Stimulated activated CD4-positive, alpha-beta T cell treated with anti-CD3 and anti-CD28 coated beads, TNF-alpha, amount 100 ng/mL, for 1 hour (primary cell): ENCODE results near the gene SLC9A3.

Experiments used
- DNase-seq, 3 donors: peaks; one replicate each; pipeline ENCODE4 v3.0.0-alpha.2; 2020; ENCODE audit warnings: low read depth in 3 of 3, low spot score in 1 of 3

The SLC9A3 gene

GRCh38 chr5:446066-446882 is 78.0 kb downstream of the SLC9A3 start:
- DNase-seq = no peak

DNA sequence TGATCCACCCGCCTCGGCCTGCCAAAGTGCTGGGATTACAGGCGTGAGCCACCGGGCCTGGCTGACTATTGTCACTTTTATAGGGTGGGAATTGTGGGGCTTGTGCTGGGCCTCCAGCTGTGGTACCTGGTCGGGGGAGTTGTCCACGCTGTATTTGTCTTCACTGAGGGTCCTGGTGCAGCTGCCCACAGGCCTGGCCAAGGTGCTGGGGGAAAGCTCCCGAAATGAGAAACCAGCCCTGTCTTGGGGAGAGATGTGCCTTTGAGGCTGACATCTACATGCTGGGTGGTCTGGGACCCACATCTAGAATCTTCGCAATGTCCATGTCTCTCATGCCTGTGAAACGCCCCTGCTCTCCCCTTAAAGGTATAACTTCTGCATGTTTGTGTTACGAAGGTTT is 78.7 kb downstream of the SLC9A3 start:
- DNase-seq = no peak

DNA sequence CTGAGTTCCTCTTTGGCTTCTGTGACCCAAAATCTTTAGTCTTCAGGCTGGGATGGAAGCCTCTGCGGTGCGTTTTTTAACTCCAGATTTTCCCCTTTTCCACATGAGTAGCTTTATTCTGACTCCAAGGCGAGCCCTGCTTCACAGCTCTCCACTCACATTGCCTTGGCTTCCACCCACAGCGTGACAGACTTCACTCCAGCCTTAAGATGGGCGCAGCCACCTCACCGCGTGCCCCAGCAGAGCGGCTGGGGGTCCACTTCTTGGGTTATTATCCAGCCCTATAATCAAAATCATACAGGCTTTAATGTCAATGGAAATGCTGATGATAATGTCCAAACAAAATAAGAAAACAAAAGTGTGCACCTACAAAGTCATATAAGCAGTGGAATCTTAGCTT is 80.0 kb downstream of the SLC9A3 start:
- DNase-seq = no peak

DNA sequence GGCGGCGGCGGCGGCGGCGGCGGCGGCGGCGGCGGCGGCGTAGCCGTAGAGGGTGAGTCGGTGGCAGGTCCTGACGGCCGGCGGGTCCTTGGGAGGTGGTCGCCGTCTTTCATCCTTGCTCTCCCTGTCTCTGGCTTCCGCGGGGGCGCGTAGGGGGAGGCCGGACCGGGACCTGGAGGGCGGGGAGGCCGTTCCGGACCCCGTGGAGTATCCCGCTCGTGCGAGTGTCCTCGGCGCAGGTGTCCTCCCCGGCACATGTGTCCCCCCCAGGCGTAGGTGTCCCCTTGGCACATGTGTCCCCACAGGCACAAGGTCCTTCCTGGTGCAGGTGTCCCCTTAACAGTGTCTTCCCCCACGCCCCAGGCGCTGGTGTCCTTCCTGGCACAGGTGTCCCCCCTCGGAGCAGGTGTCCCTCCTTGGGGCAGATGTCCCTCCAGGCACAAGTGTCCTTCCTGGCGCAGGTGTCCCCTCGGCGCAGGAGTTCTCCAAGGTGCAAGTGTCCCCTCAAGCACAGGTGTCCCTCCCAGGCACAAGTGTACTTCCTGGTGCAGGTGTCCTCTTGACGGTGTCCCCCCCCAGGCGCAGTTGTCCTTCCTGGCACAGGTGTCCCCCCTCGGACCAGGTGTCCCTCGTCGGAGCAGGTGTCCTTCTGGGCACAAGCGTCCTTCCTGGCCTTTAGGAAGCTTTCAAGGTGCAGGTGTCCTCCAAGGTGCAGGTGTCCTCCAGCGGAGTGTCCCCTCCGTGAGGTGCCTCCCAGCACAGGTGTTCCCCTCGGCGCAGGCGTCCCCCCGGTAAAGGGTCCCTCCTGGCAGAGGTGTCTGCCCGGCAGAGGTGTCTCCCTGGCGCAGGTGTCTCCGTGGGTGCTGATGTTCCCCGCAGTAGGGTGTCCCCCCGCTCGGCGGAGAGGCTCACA is 80.8 kb downstream of the SLC9A3 start:
- no peak for DNase-seq

DNA sequence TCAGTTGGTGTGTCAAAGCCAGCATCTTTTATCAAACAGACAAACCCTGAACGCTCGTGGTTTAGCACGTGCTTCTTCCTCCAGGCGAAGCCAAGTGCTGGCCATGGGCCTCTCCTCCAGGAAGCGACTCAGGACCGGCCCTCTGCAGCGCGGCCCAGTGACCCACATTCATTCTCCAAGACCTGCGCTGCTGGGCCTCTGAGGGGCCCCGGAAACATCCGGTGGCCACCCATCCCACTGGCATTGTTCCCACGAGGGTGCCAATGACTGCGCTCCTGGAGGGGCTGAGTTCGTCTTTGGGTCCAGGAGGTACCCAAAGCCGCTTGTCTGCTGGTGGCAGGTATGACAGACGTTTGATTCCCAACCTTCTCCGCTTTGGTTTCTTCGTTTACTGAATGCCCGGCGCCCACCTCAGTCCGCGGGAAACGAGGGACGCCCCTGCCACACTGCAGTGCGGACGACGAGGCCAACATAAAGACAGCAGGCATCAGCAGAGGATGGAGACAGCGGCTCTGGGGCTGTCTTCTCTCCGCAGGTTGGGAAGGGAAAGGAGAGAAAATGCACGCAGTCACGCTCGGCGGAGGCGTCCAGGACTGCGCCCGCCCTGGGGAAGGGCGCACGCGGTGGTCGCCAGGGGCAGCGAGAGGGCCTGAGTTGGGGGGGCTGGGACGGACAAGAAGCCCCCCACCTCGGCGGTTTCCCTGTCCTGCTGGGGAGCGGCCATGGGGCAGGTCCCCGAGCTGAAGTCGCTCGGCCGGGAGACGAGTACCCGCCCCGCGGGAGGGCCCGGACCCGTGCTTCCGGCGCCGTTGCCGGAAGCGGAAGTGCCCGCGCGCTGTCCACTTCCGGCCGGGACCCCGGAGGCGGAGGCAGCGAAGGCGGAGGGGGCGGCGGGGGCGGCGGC is 81.7 kb downstream of the SLC9A3 start, which contains the start of gene EXOC3:
Gene EXOC3 (plus strand): TSS at position 842 of the 904 bp plus-strand sequence. CDS start 3,030 bp downstream, outside the sequence.
- DNase-seq = peak; percentile 20 to 69 (median 65)

GRCh38 chr5:441996-442334 is 82.3 kb downstream of the SLC9A3 start:
- no peak for DNase-seq

- no peak for DNase-seq
Observed at GRCh38 chr5:440401-441201, 83.6 kb downstream of the SLC9A3 start.

DNA sequence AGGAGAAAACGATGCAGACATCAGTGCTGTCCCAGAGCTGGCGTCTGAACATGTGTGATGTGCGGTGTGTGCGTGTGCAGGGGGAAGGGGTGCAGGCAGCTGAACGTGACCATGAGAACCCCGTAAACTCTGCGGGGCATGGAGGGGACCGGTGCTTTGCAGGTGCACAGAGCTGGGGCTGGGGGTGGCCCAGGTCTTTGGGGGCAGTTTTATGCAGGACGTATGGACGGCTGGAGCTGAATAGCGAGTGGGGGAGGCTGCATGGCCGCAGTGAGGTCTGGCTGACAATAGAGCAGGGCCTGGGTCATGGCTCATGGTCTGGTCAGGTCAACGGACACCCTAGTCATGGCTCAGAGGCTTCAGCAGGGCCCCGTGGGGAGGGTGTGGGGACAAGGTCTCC is 84.6 kb downstream of the SLC9A3 start:
- no peak for DNase-seq

- no peak for DNase-seq
Observed at GRCh38 chr5:439181-439580, 85.1 kb downstream of the SLC9A3 start.

- DNase-seq = no peak
Observed at GRCh38 chr5:438481-438981, 85.7 kb downstream of the SLC9A3 start.

- DNase-seq = no peak
Observed at GRCh38 chr5:437281-437771, 86.9 kb downstream of the SLC9A3 start.

DNA sequence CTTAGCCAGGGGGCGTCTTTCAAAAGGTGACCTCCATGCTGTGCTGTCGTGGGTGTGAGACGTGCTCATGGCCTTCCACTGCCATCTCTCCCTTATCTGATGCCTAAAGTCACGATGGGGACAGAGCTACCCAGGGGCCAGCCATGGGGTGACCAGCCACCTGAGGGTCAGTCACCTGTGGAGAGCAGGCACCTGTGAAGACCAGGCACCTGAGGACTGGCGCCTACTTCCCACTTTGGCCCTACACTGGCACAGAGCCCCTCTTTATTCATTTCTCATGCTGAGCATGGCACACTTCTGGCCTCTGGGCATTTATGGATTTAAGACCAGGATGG is 87.6 kb downstream of the SLC9A3 start:
- no peak for DNase-seq

GRCh38 chr5:435961-436640 is 88.1 kb downstream of the SLC9A3 start:
- no peak for DNase-seq

DNA sequence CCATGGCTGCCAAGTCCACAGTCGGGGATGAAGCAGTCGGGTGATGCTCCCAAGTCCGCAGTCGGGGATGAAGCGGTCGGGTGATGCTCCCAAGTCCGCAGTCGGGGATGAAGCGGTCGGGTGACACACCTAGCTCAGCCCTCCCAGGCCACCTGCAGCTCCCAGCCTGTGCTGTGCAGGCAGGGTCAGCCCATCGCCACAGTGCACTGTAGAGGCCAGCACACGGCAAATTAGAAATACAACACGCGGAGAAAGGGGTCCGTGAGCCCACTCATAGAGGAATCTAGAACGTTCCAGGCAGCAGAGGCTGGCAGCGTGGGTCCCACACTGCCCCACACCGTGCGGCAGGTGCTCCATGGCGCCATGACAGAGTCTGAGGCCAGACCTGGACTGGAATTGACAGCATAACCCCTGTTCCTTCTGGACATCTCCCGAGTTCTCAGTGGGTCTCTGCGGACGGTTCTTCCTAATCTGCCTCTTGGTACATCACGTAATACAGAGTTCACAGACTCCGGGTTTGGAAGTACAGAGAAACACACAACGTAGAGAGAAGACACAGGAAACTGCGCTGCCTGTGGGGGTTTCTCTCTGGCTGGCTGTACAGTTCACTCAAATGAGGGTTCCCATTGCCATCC is 89.0 kb downstream of the SLC9A3 start:
- no peak for DNase-seq

DNA sequence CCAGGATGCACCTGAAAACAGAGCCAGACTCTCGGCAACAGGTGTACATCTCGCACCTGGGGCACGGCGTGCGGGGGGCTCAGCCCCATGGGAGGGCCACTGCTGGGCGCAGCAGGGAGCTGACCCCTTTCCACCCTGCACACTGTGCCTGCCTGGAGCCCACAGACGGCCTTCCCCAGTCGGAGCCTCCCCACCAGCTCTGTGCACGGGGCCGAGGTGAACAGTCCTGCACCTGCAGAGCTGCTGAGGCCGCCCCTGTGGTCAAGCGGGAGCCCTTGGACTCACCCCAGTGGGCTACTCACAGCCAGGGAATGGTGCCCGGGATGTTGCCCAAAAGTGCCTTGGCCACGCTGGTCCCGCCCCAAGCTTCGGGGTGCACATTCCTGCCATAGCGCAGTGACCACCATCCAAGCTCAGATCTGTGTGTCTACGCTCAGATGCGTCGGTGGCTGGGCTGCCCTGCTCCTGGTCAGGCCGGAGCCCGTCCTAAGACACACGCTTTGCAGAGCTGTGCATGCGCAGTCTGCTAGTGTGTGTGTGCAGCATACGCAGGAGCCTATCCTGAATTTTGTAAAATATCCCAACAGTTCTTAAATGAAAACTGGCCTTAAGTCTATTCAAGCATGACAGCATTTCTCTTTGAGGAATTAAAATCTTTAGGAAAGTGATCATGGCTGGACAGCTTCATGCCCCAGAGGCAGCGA is 89.7 kb downstream of the SLC9A3 start:
- DNase-seq = no peak

GRCh38 chr5:433836-434235 is 90.4 kb downstream of the SLC9A3 start:
- no peak for DNase-seq

GRCh38 chr5:432928-433791 is 91.1 kb downstream of the SLC9A3 start:
- no peak for DNase-seq
